HTR-8/SVneo (cell line): ENCODE results near the gene LRRC27.

ENCODE experiments used
- DNase-seq: peaks from one replicate; pipeline ENCODE4 v3.0.0; 2011; ENCODE audit warnings: low spot score, mixed read lengths; ENCODE audit not compliant: insufficient read length
- FAIRE-seq: peaks from 2 replicates; lab custom pipeline; 2011; peaks lifted over from hg19 to GRCh38; lab: Jason Lieb, UNC

The LRRC27 gene

GRCh38 chr10:132419538-132420468 is 87.8 kb downstream of the LRRC27 start:
- no peak for DNase-seq

GRCh38 chr10:132420469-132420980 is 88.5 kb downstream of the LRRC27 start:
- DNase-seq (no peak), FAIRE-seq (no peak)

More at GRCh38 chr10:132419538-132420468, 87.8 kb downstream of the LRRC27 start:
- FAIRE-seq, result no peak

- no peak for FAIRE-seq
- no peak for DNase-seq
Measured at GRCh38 chr10:132420981-132421846, 89.2 kb downstream of the LRRC27 start.

GRCh38 chr10:132421847-132422751 is 90.1 kb downstream of the LRRC27 start:
- DNase-seq (no peak), FAIRE-seq (no peak)

GRCh38 chr10:132422903-132423825 is 91.2 kb downstream of the LRRC27 start:
- no peak for DNase-seq
- peak; percentile 90 for FAIRE-seq

GRCh38 chr10:132423966-132424861 is 92.2 kb downstream of the LRRC27 start:
- no peak for DNase-seq
- no peak for FAIRE-seq

- FAIRE-seq, result peak; percentile 80
- DNase-seq, result no peak
Measured at GRCh38 chr10:132425029-132425756, 93.2 kb downstream of the LRRC27 start.

- no peak for FAIRE-seq
- no peak for DNase-seq
Measured at GRCh38 chr10:132425757-132426155, 93.8 kb downstream of the LRRC27 start.

GRCh38 chr10:132427006-132427771 is 95.2 kb downstream of the LRRC27 start:
- DNase-seq (no peak), FAIRE-seq (peak; percentile 69)

GRCh38 chr10:132427939-132428367 is 96.0 kb downstream of the LRRC27 start:
- peak; percentile 72 for FAIRE-seq
- no peak for DNase-seq

- DNase-seq (no peak), FAIRE-seq (no peak)
Measured at GRCh38 chr10:132428486-132428995, 96.5 kb downstream of the LRRC27 start.
